PC-9 (cell line): ENCODE results near the gene POT1. TPM values are rescaled to one million over a fixed set of nuclear protein-coding genes. Genes with fewer than 3 reads are reported as not detected.

Source experiments
- BruUV-seq: library from RNA; stranded (reverse); fragments of 400-500 nt; replicated peaks from 2 replicates; lab custom pipeline; 2021; lab: Mats Ljungman, UMichigan
- CTCF ChIA-PET: fragments of 300-600 bp; sonication (Branson Sonifier 250); formaldehyde crosslinking; loops from one replicate; lab custom pipeline; 2022; ENCODE audit warnings: antibody characterized with exemption; lab: Charles Lee
- POLR2A ChIA-PET: fragments of 300-600 bp; sonication (Branson Sonifier 250); formaldehyde crosslinking; loops from one replicate; lab custom pipeline; 2022; ENCODE audit warnings: antibody characterized with exemption; ENCODE audit not compliant: unreplicated experiment; lab: Charles Lee
- DNase-seq, 2 experiments: peaks; one replicate each; pipeline versions ENCODE4 v3.0.0 to v3.0.0-alpha.2; 2015 to 2022; ENCODE audit warnings: mixed read lengths in 1 of 2
- H2AFZ ChIP-seq: fragments of 200-600 bp; sonication (generic); 2 replicates; pipeline ENCODE4 v1.8.1; 2017; ENCODE audit warnings: antibody characterized with exemption
- H3F3A ChIP-seq: fragments of 200-600 bp; sonication (generic); 2 replicates; pipeline ENCODE4 v1.8.1; 2017; ENCODE audit warnings: antibody characterized with exemption, mild to moderate bottlenecking, low read depth; ENCODE audit not compliant: insufficient read depth
- H3K27ac ChIP-seq: fragments of 200-600 bp; sonication (generic); 2 replicates; pipeline ENCODE4 v1.6.1; 2016; ENCODE audit warnings: mixed run types
- H3K27me3 ChIP-seq: fragments of 200-600 bp; sonication (generic); 2 replicates; pipeline ENCODE4 v1.6.1; 2016; ENCODE audit warnings: low read depth, mixed run types; ENCODE audit not compliant: insufficient read depth
- H3K36me3 ChIP-seq: fragments of 200-600 bp; sonication (generic); 2 replicates; pipeline ENCODE4 v1.6.1; 2016; ENCODE audit warnings: low read depth, mixed run types
- H3K4me1 ChIP-seq: fragments of 200-600 bp; sonication (generic); replicated peaks from 2 replicates; pipeline ENCODE4 v1.6.1; 2016; ENCODE audit warnings: mixed run types; ENCODE audit not compliant: insufficient read depth
- H3K4me2 ChIP-seq: fragments of 200-600 bp; sonication (generic); 2 replicates; pipeline ENCODE4 v1.6.1; 2017; ENCODE audit warnings: mixed run types
- H3K4me3 ChIP-seq: fragments of 200-600 bp; sonication (generic); 2 replicates; pipeline ENCODE4 v1.6.1; 2016; ENCODE audit warnings: mixed run types
- H3K79me2 ChIP-seq: fragments of 200-600 bp; sonication (generic); 2 replicates; pipeline ENCODE4 v1.6.1; 2017; ENCODE audit warnings: low read depth, mixed run types
- H3K9me2 ChIP-seq: fragments of 200-600 bp; sonication (generic); 2 replicates; pipeline ENCODE4 v1.8.1; 2017; ENCODE audit warnings: mild to moderate bottlenecking; ENCODE audit not compliant: insufficient read depth
- H3K9me3 ChIP-seq: fragments of 200-600 bp; sonication (generic); 2 replicates; pipeline ENCODE4 v1.8.1; 2016; ENCODE audit warnings: low read depth; ENCODE audit not compliant: insufficient read depth
- H4K20me1 ChIP-seq: fragments of 200-600 bp; sonication (generic); 2 replicates; pipeline ENCODE4 v1.8.1; 2017; ENCODE audit not compliant: insufficient read depth
- EZH2 ChIP-seq: fragments of 200-600 bp; sonication (generic); IDR thresholded peaks from 2 replicates; pipeline ENCODE4 v1.8.0; 2017; ENCODE audit warnings: antibody characterized with exemption, low read depth
- intact Hi-C: fragments of 100-400 bp; cut with micrococcal nuclease; formaldehyde crosslinking; loops from one replicate; pipeline ENCODE4 v1.10.0; 2022; ENCODE audit not compliant: unreplicated experiment
- total RNA-seq: library from RNA; stranded (reverse); gene quantifications from 2 replicates; pipeline ENCODE4 v1.2.3, GENCODE V29; 2021
- TF ChIP-seq, protein P1 (sequence below): fragments of 200-600 bp; sonication (generic); conservative IDR thresholded peaks from 2 replicates; pipeline ENCODE4 v1.6.1; 2017; ENCODE audit warnings: mixed run types, antibody characterized with exemption, mild to moderate bottlenecking, moderate library complexity

The POT1 gene
- total RNA-seq, 1 experiment from 2014 or later: 46.9 TPM

DNA sequence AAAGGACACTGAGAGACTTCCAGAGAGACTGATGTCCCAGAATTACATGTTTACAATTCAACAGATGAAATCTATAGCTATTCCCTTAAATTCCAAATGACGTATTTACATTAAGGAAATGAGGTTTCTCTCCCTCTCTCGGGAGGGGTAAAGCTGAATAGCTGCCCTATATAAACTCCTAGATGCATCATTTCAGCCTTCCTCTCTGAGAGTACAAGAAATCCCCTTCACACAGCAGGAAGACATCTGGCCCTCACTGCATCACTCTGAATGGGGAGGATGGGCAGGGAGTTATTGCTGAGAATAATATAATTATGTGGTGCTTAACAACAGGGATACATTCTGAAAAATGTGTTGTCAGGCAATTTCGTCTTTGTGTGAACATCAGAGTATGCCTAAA, 11.0 kb downstream of the POT1 start:
- Histone ChIP-seq H3K27me3 (no peaks in the 10 kb centered on the region), H3K79me2 (peaks cover 52% of the 10 kb centered on the region), H3F3A (no peaks in the 10 kb centered on the region), H3K27ac (no peak overlapping the region), H3K36me3 (no peaks in the 10 kb centered on the region), H4K20me1 (peaks cover 4% of the 10 kb centered on the region; the same call in 1 of the 2 replicates), H3K9me3 (no peaks in the 10 kb centered on the region), H3K9me2 (0 out of 2 replicates have a peak, but pooled peaks cover 5% of the 10 kb centered on the region), H2AFZ (no peak overlapping the region), H3K4me3 (no peak overlapping the region), H3K4me2 (no peak overlapping the region), H3K4me1 (peaks cover 7% of the 10 kb centered on the region)
- intact Hi-C loops: no loop called here
- CTCF ChIA-PET: no interaction called here
- TF ChIP-seq, protein P1, sequence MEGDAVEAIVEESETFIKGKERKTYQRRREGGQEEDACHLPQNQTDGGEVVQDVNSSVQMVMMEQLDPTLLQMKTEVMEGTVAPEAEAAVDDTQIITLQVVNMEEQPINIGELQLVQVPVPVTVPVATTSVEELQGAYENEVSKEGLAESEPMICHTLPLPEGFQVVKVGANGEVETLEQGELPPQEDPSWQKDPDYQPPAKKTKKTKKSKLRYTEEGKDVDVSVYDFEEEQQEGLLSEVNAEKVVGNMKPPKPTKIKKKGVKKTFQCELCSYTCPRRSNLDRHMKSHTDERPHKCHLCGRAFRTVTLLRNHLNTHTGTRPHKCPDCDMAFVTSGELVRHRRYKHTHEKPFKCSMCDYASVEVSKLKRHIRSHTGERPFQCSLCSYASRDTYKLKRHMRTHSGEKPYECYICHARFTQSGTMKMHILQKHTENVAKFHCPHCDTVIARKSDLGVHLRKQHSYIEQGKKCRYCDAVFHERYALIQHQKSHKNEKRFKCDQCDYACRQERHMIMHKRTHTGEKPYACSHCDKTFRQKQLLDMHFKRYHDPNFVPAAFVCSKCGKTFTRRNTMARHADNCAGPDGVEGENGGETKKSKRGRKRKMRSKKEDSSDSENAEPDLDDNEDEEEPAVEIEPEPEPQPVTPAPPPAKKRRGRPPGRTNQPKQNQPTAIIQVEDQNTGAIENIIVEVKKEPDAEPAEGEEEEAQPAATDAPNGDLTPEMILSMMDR: no peak
- TF ChIP-seq EZH2: no peak
- no peak for DNase-seq
- BruUV-seq: no TSS peak
- POLR2A ChIA-PET: no interaction called here

DNA sequence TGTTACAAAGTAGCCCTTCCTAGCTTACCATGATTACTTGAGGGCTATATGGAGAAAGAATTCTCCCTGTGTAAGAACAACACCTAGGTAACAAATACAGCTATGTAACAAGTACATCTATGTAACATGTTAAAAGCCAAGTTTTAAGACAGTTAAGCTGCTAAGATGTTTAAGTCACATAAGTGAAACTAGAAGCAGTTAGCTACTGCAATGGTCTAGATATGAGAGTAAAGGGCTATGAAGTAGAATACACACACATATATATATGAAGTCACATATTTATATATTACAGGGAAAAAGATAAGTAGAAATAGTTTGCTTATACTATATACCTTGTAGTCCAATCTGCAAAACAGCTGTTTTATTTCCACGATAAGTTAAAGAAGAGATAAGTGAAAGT, 14.4 kb downstream of the POT1 start:
- H2AFZ ChIP-seq: no peak overlapping the region
- DNase-seq: no peak
- intact Hi-C loops: no loop called here
- H3K27me3 ChIP-seq: no peaks in the 10 kb centered on the region
- CTCF ChIA-PET: no interaction called here
- no peaks in the 10 kb centered on the region for H4K20me1 ChIP-seq
- no peaks in the 10 kb centered on the region for H3K4me1 ChIP-seq
- H3K4me3 ChIP-seq: no peak overlapping the region
- no peaks in the 10 kb centered on the region for H3K36me3 ChIP-seq
- BruUV-seq: no TSS peak
- no peak overlapping the region for H3K4me2 ChIP-seq
- TF ChIP-seq, protein P1: no peak
- no peak for TF ChIP-seq EZH2
- H3K79me2 ChIP-seq: peaks cover 20% of the 10 kb centered on the region; the same call in 1 of the 2 replicates
- H3K9me3 ChIP-seq: no peaks in the 10 kb centered on the region
- POLR2A ChIA-PET: no interaction called here
- H3K9me2 ChIP-seq: no peaks in the 10 kb centered on the region
- H3K27ac ChIP-seq: no peak overlapping the region
- no peaks in the 10 kb centered on the region for H3F3A ChIP-seq

DNA sequence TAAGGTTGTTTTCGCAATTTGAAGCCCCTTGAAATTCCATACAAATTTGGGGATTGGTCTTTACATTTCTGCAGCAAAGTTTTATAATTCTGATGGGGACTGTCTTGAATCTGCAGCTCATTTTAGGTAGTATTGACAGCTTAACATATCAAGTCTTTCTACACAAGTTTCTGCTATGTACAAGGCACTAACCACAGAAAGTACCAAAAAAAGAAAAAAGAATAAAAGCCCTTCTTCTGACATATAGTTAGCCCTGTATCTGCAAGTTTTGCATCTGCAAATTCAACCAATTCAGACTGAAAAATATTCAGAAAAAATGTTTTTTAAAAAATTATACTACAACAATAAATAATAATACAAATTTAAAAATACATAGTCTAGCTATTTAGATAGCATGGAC, 15.3 kb downstream of the POT1 start:
- intact Hi-C loops: no loop called here
- Histone ChIP-seq H3K9me3 (no peaks in the 10 kb centered on the region), H4K20me1 (no peaks in the 10 kb centered on the region), H3K27ac (no peak overlapping the region), H3K4me1 (no peaks in the 10 kb centered on the region), H3K36me3 (no peaks in the 10 kb centered on the region), H3F3A (no peaks in the 10 kb centered on the region), H2AFZ (no peak overlapping the region), H3K4me3 (no peak overlapping the region), H3K9me2 (no peaks in the 10 kb centered on the region), H3K4me2 (no peak overlapping the region), H3K79me2 (peaks cover 13% of the 10 kb centered on the region; the same call in 1 of the 2 replicates), H3K27me3 (no peaks in the 10 kb centered on the region)
- no TSS peak for BruUV-seq
- ChIA-PET POLR2A (no interaction called here), CTCF (no interaction called here)
- no peak for TF ChIP-seq EZH2
- TF ChIP-seq, protein P1: no peak
- DNase-seq: no peak
